ENCODE measurements around the gene CNOT8.
"Not testable (repeated sequence)": the region's sequence is repeated elsewhere in the genome, so short reads cannot be mapped to it uniquely, and the experiment has no call there.

- TF ChIP-seq, protein P1, sequence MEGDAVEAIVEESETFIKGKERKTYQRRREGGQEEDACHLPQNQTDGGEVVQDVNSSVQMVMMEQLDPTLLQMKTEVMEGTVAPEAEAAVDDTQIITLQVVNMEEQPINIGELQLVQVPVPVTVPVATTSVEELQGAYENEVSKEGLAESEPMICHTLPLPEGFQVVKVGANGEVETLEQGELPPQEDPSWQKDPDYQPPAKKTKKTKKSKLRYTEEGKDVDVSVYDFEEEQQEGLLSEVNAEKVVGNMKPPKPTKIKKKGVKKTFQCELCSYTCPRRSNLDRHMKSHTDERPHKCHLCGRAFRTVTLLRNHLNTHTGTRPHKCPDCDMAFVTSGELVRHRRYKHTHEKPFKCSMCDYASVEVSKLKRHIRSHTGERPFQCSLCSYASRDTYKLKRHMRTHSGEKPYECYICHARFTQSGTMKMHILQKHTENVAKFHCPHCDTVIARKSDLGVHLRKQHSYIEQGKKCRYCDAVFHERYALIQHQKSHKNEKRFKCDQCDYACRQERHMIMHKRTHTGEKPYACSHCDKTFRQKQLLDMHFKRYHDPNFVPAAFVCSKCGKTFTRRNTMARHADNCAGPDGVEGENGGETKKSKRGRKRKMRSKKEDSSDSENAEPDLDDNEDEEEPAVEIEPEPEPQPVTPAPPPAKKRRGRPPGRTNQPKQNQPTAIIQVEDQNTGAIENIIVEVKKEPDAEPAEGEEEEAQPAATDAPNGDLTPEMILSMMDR (IDR thresholded peaks at IDR 0.05): not testable (repeated sequence)
- TF ChIP-seq EP300, POLR2A (IDR thresholded peaks at IDR 0.05): not testable (repeated sequence)
Measured at GRCh38 chr5:154905601-154906000, 47.2 kb downstream of the CNOT8 start.
